Measurements from ENCODE around the gene AGAP5. TPM values are rescaled to one million over a fixed set of nuclear protein-coding genes. Genes with fewer than 3 reads are reported as not detected.

Gene AGAP5
- polyA plus RNA-seq, 1 of the 3 experiments (the other 2 are of a cell fraction) = 3.8 TPM

DNA sequence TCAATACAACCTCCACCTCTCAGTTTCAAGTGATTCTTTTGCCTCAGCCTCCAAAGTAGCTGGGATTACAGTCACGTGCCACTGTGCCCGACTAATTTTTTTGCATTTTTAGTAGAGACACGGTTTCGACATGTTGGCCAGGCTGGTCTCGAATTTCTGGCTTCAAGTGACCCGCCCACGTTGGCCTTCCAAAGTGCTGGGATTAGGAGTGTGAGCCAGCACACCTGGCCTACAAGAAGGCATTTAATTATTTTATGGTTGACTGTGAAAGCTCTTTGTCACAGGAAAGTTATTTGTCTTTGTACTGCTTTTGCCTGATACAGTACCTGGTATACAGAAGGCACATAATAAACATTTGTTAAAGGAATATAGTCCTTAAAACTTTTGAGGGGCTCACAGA, 69.5 kb downstream of the AGAP5 start:
- no peaks in the 10 kb centered on the region for H3K9me2 ChIP-seq
- H3K27me3 ChIP-seq (ENCODE audit: insufficient read depth) = no peaks in the 10 kb centered on the region
- H3K27ac ChIP-seq (ENCODE audit: low read depth in 2 of 2, low read length in 1 of 2) = no peak overlapping the region
- peaks cover 11% of the 10 kb centered on the region for H3F3A ChIP-seq (replicated peaks; ENCODE audit: insufficient read depth)
- no peaks in the 10 kb centered on the region for H4K20me1 ChIP-seq (ENCODE audit: insufficient read depth)
- no peaks in the 10 kb centered on the region for H3K36me3 ChIP-seq (replicated peaks in 1 of 2; ENCODE audit: control insufficient read depth in 1 of 2, insufficient read depth in 2 of 2, low read length in 1 of 2)
- no peak overlapping the region for H3K4me3 ChIP-seq (ENCODE audit: low read depth in 2 of 2, low read length in 1 of 2)
- H3K79me2 ChIP-seq (ENCODE audit: insufficient read depth) = peaks cover 24% of the 10 kb centered on the region
- CTCF ChIA-PET = interaction anchor here (2.7 to 3.9 kb wide), 2 partner anchors 16 to 99 kb away, joined by 19 to 20 read pairs; no protein-coding TSS in a partner anchor
- no peak for DNase-seq
- no peak overlapping the region for H3K9ac ChIP-seq
- TF ChIP-seq TCF12 (IDR thresholded peaks at IDR 0.05) (no peak), RFX5 (IDR thresholded peaks at IDR 0.05; ENCODE audit: low read length) (no peak), YY1 (IDR thresholded peaks at IDR 0.05; ENCODE audit: low read depth) (no peak), RXRA (IDR thresholded peaks at IDR 0.05; ENCODE audit: borderline replicate concordance, low read depth) (no peak)
- TF ChIP-seq, protein P1, sequence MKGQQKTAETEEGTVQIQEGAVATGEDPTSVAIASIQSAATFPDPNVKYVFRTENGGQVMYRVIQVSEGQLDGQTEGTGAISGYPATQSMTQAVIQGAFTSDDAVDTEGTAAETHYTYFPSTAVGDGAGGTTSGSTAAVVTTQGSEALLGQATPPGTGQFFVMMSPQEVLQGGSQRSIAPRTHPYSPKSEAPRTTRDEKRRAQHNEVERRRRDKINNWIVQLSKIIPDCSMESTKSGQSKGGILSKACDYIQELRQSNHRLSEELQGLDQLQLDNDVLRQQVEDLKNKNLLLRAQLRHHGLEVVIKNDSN (IDR thresholded peaks at IDR 0.05; ENCODE audit: borderline replicate concordance, low read depth) = no peak
- no peak overlapping the region for H3K4me2 ChIP-seq
- no peak overlapping the region for H2AFZ ChIP-seq (ENCODE audit: low read depth)
- peaks cover 0 to 4% of the 10 kb centered on the region in 2 experiments; a peak in 3 of 4 replicates for H3K4me1 ChIP-seq (ENCODE audit: control insufficient read depth in 1 of 2, insufficient read depth in 2 of 2, low read depth in 1 of 2, low read length in 1 of 2)
- H3K9me3 ChIP-seq = no peaks in the 10 kb centered on the region
- WGBS (ENCODE audit: low lambda C conversion rate) = 80% methylated on average over 7 of the region's 7 CpGs
- POLR2A ChIA-PET = no interaction called here

DNA sequence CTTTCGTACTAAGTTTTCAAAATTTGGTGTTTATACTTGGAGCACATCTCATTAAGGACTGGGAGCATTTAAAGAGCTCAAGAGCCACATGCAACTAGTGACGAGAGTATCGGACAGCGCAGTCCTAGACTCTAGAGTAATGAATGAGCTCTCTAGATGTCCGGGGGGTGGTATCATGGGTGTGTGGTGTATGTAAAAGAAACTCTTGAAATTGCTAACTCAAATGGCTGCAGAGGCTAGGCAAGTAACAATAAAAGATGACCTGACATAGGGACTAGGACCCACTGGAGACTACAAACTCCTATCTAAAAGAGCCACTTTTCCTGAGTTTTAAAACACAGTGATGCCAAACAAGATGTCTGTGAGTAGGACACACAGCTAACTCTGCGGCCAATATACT, 70.6 kb downstream of the AGAP5 start:
- Histone ChIP-seq H3K27me3 (ENCODE audit: insufficient read depth) (no peaks in the 10 kb centered on the region), H3K4me2 (0 out of 2 replicates have a peak overlapping the region, but pooled peaks have one; percentile 79), H3K79me2 (ENCODE audit: insufficient read depth) (peaks cover 32% of the 10 kb centered on the region), H3K9me2 (no peaks in the 10 kb centered on the region), H3K9ac (no peak overlapping the region), H3K9me3 (no peaks in the 10 kb centered on the region), H2AFZ (ENCODE audit: low read depth) (no peak overlapping the region), H4K20me1 (ENCODE audit: insufficient read depth) (no peaks in the 10 kb centered on the region), H3F3A (replicated peaks; ENCODE audit: insufficient read depth) (peaks cover 11% of the 10 kb centered on the region), H3K36me3 (replicated peaks in 1 of 2; ENCODE audit: control insufficient read depth in 1 of 2, insufficient read depth in 2 of 2, low read length in 1 of 2) (no peaks in the 10 kb centered on the region), H3K4me1 (ENCODE audit: control insufficient read depth in 1 of 2, insufficient read depth in 2 of 2, low read depth in 1 of 2, low read length in 1 of 2) (peaks cover 0 to 4% of the 10 kb centered on the region in 2 experiments; a peak in 3 of 4 replicates), H3K27ac (ENCODE audit: low read depth in 2 of 2, low read length in 1 of 2) (no peak overlapping the region), H3K4me3 (ENCODE audit: low read depth in 2 of 2, low read length in 1 of 2) (no peak overlapping the region)
- 92% methylated on average over 6 of the region's 6 CpGs for WGBS (ENCODE audit: low lambda C conversion rate)
- DNase-seq = no peak
- CTCF ChIA-PET = interaction anchor here (2.7 to 3.9 kb wide), 2 partner anchors 17 to 98 kb away, joined by 19 to 20 read pairs; no protein-coding TSS in a partner anchor
- TF ChIP-seq, protein P2, sequence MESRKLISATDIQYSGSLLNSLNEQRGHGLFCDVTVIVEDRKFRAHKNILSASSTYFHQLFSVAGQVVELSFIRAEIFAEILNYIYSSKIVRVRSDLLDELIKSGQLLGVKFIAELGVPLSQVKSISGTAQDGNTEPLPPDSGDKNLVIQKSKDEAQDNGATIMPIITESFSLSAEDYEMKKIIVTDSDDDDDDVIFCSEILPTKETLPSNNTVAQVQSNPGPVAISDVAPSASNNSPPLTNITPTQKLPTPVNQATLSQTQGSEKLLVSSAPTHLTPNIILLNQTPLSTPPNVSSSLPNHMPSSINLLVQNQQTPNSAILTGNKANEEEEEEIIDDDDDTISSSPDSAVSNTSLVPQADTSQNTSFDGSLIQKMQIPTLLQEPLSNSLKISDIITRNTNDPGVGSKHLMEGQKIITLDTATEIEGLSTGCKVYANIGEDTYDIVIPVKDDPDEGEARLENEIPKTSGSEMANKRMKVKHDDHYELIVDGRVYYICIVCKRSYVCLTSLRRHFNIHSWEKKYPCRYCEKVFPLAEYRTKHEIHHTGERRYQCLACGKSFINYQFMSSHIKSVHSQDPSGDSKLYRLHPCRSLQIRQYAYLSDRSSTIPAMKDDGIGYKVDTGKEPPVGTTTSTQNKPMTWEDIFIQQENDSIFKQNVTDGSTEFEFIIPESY (IDR thresholded peaks at IDR 0.05; ENCODE audit: borderline replicate concordance, low read depth) = no peak
- TF ChIP-seq GABPA (IDR thresholded peaks at IDR 0.05; ENCODE audit: low read depth) (no peak), EP300 (IDR thresholded peaks at IDR 0.05; ENCODE audit: borderline replicate concordance in 1 of 2, low read depth in 1 of 2, low read length in 1 of 2) (no peak), TAF1 (IDR thresholded peaks at IDR 0.05; ENCODE audit: borderline replicate concordance, low read depth, low read length) (no peak)
- POLR2A ChIA-PET = interaction anchor here (0.7 to 0.9 kb wide), 3 partner anchors 16 to 1599 kb away, joined by 3 read pairs; no protein-coding TSS in a partner anchor
